SK-N-SH (cell line): Measurements from ENCODE around the gene A2ML1.

Experiments used
- CTCF ChIP-seq: fragments of 200-600 bp; sonication (generic); IDR thresholded peaks from 2 replicates; pipeline ENCODE4 v1.6.1; 2017; ENCODE audit warnings: antibody characterized with exemption, mild to moderate bottlenecking, moderate library complexity
- FOXJ3 ChIP-seq: sonication (generic); formaldehyde crosslinking; IDR thresholded peaks from 2 replicates; pipeline ENCODE4 v1.5.1; 2020; ENCODE audit warnings: mild to moderate bottlenecking, missing genetic modification reagents
- GABPA ChIP-seq: IDR thresholded peaks from 2 replicates; pipeline ENCODE4 v1.4.0; 2012; ENCODE audit warnings: low read depth, mild to moderate bottlenecking
- JUND ChIP-seq: IDR thresholded peaks from 2 replicates; pipeline ENCODE4 v1.4.0; 2012
- MXI1 ChIP-seq: IDR thresholded peaks from 2 replicates; pipeline ENCODE4 v1.6.1; 2012; ENCODE audit warnings: mild to moderate bottlenecking, low read depth, low read length, improper control_type of control experiment
- POLR2AphosphoS5 ChIP-seq: IDR thresholded peaks from 2 replicates; pipeline ENCODE4 v1.6.1; 2012; ENCODE audit warnings: low read depth, low read length
- RFX5 ChIP-seq: IDR thresholded peaks from 2 replicates; pipeline ENCODE4 v1.6.1; 2012; ENCODE audit warnings: mild to moderate bottlenecking, improper control_type of control experiment, low read length

GRCh38 chr12:8821591-8821990 lies 830 bp upstream of the A2ML1 start:
- TF ChIP-seq GABPA, result no peak
- TF ChIP-seq POLR2AphosphoS5, result no peak
- TF ChIP-seq CTCF, result no peak
- no peak for TF ChIP-seq RFX5
- no peak for TF ChIP-seq FOXJ3 (CRISPR knock-in tag)
- no peak for TF ChIP-seq MXI1
- TF ChIP-seq JUND, result no peak
